ENCODE data around the gene PSD4.

Gene PSD4

DNA sequence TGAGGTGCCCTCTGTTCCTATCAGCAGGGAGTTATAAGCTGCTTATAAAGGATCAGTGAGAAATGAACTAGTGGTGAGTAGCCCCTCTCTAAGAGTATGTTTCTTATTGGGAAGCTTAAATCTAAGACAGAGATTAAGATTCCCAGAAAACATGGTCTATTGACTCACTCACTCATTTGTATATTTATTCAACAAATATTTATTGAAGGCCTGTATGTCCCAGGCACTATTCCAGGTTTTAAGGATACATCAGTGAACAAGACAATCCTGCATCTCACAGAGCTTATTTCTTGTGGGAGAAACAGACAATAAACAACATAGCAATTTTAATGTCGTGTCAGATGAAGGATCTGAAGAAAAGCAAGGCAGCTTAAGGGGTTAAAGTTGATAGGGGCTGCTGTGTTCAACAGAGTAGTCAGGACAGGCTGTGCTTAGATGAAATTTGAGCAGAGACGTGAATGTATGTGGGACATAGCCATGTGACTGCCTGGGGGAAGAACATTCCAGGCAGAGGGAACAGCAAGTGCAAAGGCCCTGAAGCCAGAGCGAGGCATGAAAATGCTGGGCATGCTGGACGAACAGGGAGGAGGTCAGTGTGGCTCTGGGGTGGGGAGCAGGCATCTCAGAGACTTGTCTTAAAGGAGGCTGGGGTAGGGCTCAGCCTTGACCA, 14.8 kb upstream of the PSD4 start:
- no peak for TF ChIP-seq CTCF (conservative IDR thresholded peaks at IDR 0.05; ENCODE audit: low read length)
- no peak for TF ChIP-seq EZH2phosphoT487 (IDR thresholded peaks at IDR 0.05; ENCODE audit: borderline replicate concordance)
- no peak overlapping the region for H3K9ac ChIP-seq (ENCODE audit: low read depth, low read length, poor library complexity, severe bottlenecking)
- H3K79me2 ChIP-seq (ENCODE audit: insufficient read depth, low read length), result no peaks in the 10 kb centered on the region
- no peak overlapping the region for H3K4me3 ChIP-seq (ENCODE audit: low read length, poor library complexity, severe bottlenecking)
- no peak overlapping the region for H2AFZ ChIP-seq (ENCODE audit: low read length)
- no peaks in the 10 kb centered on the region for H3K27me3 ChIP-seq (ENCODE audit: insufficient read depth, low read length, poor library complexity, severe bottlenecking)
- no peaks in the 10 kb centered on the region for H3K9me3 ChIP-seq (ENCODE audit: insufficient read depth, low read depth, low read length)
- no peaks in the 10 kb centered on the region for H3K36me3 ChIP-seq (ENCODE audit: insufficient read depth, low read length)
- no peaks in the 10 kb centered on the region for H4K20me1 ChIP-seq (ENCODE audit: insufficient read depth, low read length, poor library complexity, severe bottlenecking)
- H3K4me1 ChIP-seq (ENCODE audit: insufficient read depth, low read length, poor library complexity, severe bottlenecking), result peaks cover 21% of the 10 kb centered on the region
- H3K9me2 ChIP-seq (replicated peaks; ENCODE audit: low read depth, low read length), result no peaks in the 10 kb centered on the region
- no peak overlapping the region for H3K4me2 ChIP-seq (ENCODE audit: low read depth, low read length, poor library complexity, severe bottlenecking)
- H3F3A ChIP-seq (ENCODE audit: low read depth), result no peaks in the 10 kb centered on the region; the same call in 1 of the 2 replicates

DNA sequence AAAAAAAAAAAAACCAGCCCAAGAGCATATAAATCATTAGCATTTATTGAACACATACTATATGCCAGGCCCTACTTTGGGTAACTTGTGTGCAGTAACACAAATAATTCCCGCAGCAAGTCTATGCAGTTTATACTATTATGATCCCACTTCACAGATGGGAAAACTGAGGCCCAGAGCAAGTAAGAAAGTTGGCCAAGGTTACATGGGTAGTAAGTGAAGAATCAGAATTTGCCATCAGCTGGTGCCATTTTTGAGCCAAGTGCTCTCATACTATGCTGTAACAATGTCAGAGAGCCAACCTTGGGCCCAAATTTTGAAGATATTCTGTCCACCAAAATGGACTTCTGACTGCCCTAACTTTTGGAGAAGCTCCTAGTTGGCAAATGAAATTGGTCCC, 13.5 kb upstream of the PSD4 start:
- Histone ChIP-seq H3K4me1 (ENCODE audit: insufficient read depth, low read length, poor library complexity, severe bottlenecking) (peaks cover 21% of the 10 kb centered on the region), H4K20me1 (ENCODE audit: insufficient read depth, low read length, poor library complexity, severe bottlenecking) (no peaks in the 10 kb centered on the region), H3K79me2 (ENCODE audit: insufficient read depth, low read length) (no peaks in the 10 kb centered on the region), H3K9ac (ENCODE audit: low read depth, low read length, poor library complexity, severe bottlenecking) (no peak overlapping the region), H3K27me3 (ENCODE audit: insufficient read depth, low read length, poor library complexity, severe bottlenecking) (no peaks in the 10 kb centered on the region), H2AFZ (ENCODE audit: low read length) (no peak overlapping the region), H3K4me3 (ENCODE audit: low read length, poor library complexity, severe bottlenecking) (no peak overlapping the region), H3K9me3 (ENCODE audit: insufficient read depth, low read depth, low read length) (no peaks in the 10 kb centered on the region), H3K9me2 (replicated peaks; ENCODE audit: low read depth, low read length) (no peaks in the 10 kb centered on the region), H3K4me2 (ENCODE audit: low read depth, low read length, poor library complexity, severe bottlenecking) (no peak overlapping the region), H3F3A (ENCODE audit: low read depth) (no peaks in the 10 kb centered on the region; the same call in 1 of the 2 replicates), H3K36me3 (ENCODE audit: insufficient read depth, low read length) (no peaks in the 10 kb centered on the region)
- TF ChIP-seq CTCF (conservative IDR thresholded peaks at IDR 0.05; ENCODE audit: low read length), result no peak
- no peak for TF ChIP-seq EZH2phosphoT487 (IDR thresholded peaks at IDR 0.05; ENCODE audit: borderline replicate concordance)

DNA sequence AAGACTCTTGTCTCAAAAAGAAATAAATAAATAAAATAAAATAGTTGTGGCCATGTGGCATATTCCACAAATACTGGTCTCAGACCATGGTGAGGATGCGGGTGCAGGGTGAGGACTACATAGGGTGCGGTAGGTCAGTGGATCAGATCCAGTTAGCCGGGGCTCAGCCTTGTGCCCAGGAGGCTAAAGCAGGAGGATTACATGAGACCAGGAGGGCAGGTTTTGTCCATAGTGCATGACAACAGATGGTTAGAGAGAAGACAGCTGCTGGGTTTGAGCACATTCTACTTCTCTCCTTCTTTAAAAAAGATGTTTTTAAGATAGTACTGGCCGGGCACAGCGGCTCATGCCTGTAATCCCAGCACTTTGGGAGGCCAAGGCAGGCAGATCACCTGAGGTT, 12.8 kb upstream of the PSD4 start:
- Histone ChIP-seq H3K27me3 (ENCODE audit: insufficient read depth, low read length, poor library complexity, severe bottlenecking) (no peaks in the 10 kb centered on the region), H3K4me3 (ENCODE audit: low read length, poor library complexity, severe bottlenecking) (no peak overlapping the region), H3K9ac (ENCODE audit: low read depth, low read length, poor library complexity, severe bottlenecking) (no peak overlapping the region), H3K9me3 (ENCODE audit: insufficient read depth, low read depth, low read length) (no peaks in the 10 kb centered on the region), H4K20me1 (ENCODE audit: insufficient read depth, low read length, poor library complexity, severe bottlenecking) (no peaks in the 10 kb centered on the region), H3K4me1 (ENCODE audit: insufficient read depth, low read length, poor library complexity, severe bottlenecking) (peaks cover 21% of the 10 kb centered on the region), H2AFZ (ENCODE audit: low read length) (no peak overlapping the region), H3K9me2 (replicated peaks; ENCODE audit: low read depth, low read length) (no peaks in the 10 kb centered on the region), H3K4me2 (ENCODE audit: low read depth, low read length, poor library complexity, severe bottlenecking) (no peak overlapping the region), H3K36me3 (ENCODE audit: insufficient read depth, low read length) (no peaks in the 10 kb centered on the region), H3F3A (ENCODE audit: low read depth) (no peaks in the 10 kb centered on the region), H3K79me2 (ENCODE audit: insufficient read depth, low read length) (no peaks in the 10 kb centered on the region)
- TF ChIP-seq EZH2phosphoT487 (IDR thresholded peaks at IDR 0.05; ENCODE audit: borderline replicate concordance), result no peak
- TF ChIP-seq CTCF (conservative IDR thresholded peaks at IDR 0.05; ENCODE audit: low read length), result no peak

Measured in Loucy (cell line).